HepG2 (cell line): Measurements from ENCODE around the gene C14orf180.

Source experiments
- CBX5 ChIP-seq: sonication (generic); formaldehyde crosslinking; IDR thresholded peaks from 2 replicates; pipeline ENCODE4 v1.4.0; 2020; ENCODE audit warnings: missing genetic modification reagents, borderline replicate concordance
- FOXM1 ChIP-seq: sonication (generic); formaldehyde crosslinking; IDR thresholded peaks from 2 replicates; pipeline ENCODE4 v1.5.0; 2020; ENCODE audit warnings: missing genetic modification reagents
- HCFC1 ChIP-seq: fragments of 150-350 bp; IDR thresholded peaks from 2 replicates; pipeline ENCODE4 v1.6.1; 2014; ENCODE audit warnings: low read depth, low read length
- SAP130 ChIP-seq: IDR thresholded peaks from 2 replicates; pipeline ENCODE4 v1.6.1; 2016; ENCODE audit warnings: low read depth

- no peak for TF ChIP-seq SAP130 (CRISPR knock-in tag)
- TF ChIP-seq FOXM1 (CRISPR knock-in tag): no peak
- no peak for TF ChIP-seq CBX5 (CRISPR knock-in tag)
- no peak for TF ChIP-seq HCFC1
These were observed 2.1 kb upstream of the C14orf180 start for GRCh38 chr14:104577426-104577825.
